Lower leg skin (tissue), 4 donors: ENCODE measurements around the gene TPSG1. TPM values are rescaled to one million over a fixed set of nuclear protein-coding genes. Genes with fewer than 3 reads are reported as not detected.
"Not testable (repeated sequence)": the region's sequence is repeated elsewhere in the genome, so short reads cannot be mapped to it uniquely, and the experiment has no call there.

Source experiments
- DNase-seq, 2 donors: peaks; one replicate each; pipeline ENCODE4 v3.0.0-alpha.2; 2019; ENCODE audit warnings: low spot score in 2 of 2
- H3K4me3 ChIP-seq: fragments of 200-600 bp; sonication (generic); 2 replicates; pipeline ENCODE4 v1.5.1; 2017; ENCODE audit warnings: mild to moderate bottlenecking, low read depth; ENCODE audit not compliant: poor library complexity, severe bottlenecking
- CTCF ChIP-seq, 3 donors: fragments of 450-650 bp; IDR thresholded peaks; one replicate each; pipeline ENCODE4 v1.5.1; 2016; ENCODE audit warnings: antibody characterized with exemption in 3 of 3, mild to moderate bottlenecking in 3 of 3, moderate library complexity in 2 of 3
- POLR2A ChIP-seq, 2 donors: fragments of 450-650 bp; IDR thresholded peaks; one replicate each; pipeline ENCODE4 v1.6.1; 2016 to 2017; ENCODE audit warnings: antibody characterized with exemption in 2 of 2, mild to moderate bottlenecking in 1 of 2, moderate library complexity in 1 of 2
- WGBS, 2 donors: methylation state at CpG; one replicate each; pipeline ENCODE4 v1.1.5; 2018; 5-methylcytosine and 5-hydroxymethylcytosine counted together
- intact Hi-C: fragments of 100-400 bp; cut with DNase I; formaldehyde crosslinking; loops from one replicate; pipeline ENCODE4 v1.15.0; 2023; ENCODE audit warnings: low total_unique reads
- total RNA-seq, 4 donors: library from RNA; depleted of rRNA; stranded (reverse); fragments of >200 nt; gene quantifications; one replicate each; pipeline ENCODE4 v1.1.0, GENCODE V29; 2016

TPSG1 gene
- total RNA-seq, 4 donors from 2014 or later = 0.32 to 1.5 (median 1.1) TPM; not detected in 1

DNA sequence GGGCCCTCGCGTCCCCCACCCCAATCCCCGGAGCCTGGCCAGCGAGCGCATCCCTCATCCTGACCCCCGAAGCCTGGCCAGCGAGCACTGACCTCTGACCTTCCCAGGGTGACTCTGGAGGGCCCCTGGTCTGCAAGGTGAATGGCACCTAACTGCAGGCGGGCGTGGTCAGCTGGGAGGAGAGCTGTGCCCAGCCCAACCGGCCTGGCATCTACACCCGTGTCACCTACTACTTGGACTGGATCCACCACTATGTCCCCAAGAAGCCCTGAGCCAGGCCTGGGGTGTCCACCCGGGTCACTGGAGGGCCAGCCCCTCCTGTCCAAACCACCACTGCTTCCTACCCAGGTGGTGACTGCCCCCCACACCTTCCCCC, 33.1 kb upstream of the TPSG1 start:
- no peak for DNase-seq
- no peak overlapping the region for H3K4me3 ChIP-seq
- intact Hi-C loops = no loop called here
- 57 to 68% methylated on average over 5 to 9 of the region's 12 CpGs for WGBS, 2 donors
- TF ChIP-seq POLR2A (IDR thresholded peaks at IDR 0.05) = no peak

GRCh38 chr16:1257561-1258224, 32.6 kb upstream of the TPSG1 start:
- intact Hi-C loops = no loop called here
- no peak overlapping the region for H3K4me3 ChIP-seq
- TF ChIP-seq CTCF (IDR thresholded peaks at IDR 0.05) = no peak
- 73 to 81% methylated on average over 25 to 34 of the region's 34 CpGs for WGBS, 2 donors
- no peak for DNase-seq

- H3K4me3 ChIP-seq = no peak overlapping the region
- WGBS, 2 donors = 62 to 80% methylated on average over 22 of the region's 22 CpGs
- TF ChIP-seq CTCF (IDR thresholded peaks at IDR 0.05) (no peak), POLR2A (IDR thresholded peaks at IDR 0.05) (no peak)
- intact Hi-C loops = no loop called here
- no peak for DNase-seq
These were observed 31.8 kb upstream of the TPSG1 start for GRCh38 chr16:1256874-1257322.

GRCh38 chr16:1256296-1256873, 31.3 kb upstream of the TPSG1 start:
- intact Hi-C loops, H3K4me3 ChIP-seq: not testable (repeated sequence)
- WGBS, 2 donors = 52 to 75% methylated on average over 4 to 8 of the region's 23 CpGs
- peak in 1 of 2 donors; percentile 70 for DNase-seq

DNA sequence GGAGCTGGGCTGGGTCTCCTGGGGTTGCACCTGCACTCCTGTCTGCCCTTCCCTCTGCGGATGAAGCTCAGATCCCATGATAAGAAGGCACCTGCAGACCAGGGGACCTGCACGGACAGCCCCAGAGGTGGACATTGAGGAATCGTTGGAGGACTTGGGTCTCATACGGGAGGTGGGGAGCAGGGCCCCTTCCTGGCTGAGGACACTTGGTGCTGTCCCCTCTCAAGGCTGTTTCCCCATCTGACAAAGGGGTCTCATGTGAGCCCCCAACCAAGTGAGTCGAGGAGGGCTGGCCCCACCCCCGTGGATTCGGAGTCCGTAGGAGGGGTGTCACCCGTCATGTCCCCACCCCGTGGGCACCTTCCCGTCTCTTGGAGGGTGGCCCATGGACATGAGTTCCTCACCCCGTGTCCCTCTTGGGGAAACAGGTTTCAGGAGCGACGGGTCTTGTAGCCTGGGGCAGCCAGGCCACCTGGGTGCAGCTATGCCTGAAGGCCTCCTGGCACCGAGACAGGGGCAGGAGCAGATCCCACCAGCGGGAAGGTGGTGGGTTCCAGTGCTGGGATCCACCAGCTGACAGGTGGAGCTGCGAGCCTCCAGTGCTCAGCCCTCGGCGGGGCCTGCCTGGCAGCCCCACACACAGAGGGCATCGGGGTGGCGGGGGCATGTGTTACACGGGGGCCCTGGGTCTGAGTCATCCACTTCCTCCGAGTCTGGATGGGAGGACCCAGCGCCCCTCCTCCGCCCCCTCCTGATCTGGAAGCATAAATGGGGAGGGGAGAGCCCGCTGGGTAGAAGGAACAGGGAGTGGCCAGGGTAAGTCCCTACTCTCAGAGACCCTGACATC, 30.4 kb upstream of the TPSG1 start, which contains the start of gene TPSD1:
Gene TPSD1 (plus strand): TSS at position 794 of the 847 bp plus-strand sequence. CDS start 212 bp downstream, outside the sequence.
- DNase-seq = peak in 1 of 2 donors; percentile 76
- intact Hi-C loops = not testable (repeated sequence)
- 45 to 59% methylated on average over 5 to 25 of the region's 26 CpGs for WGBS, 2 donors

GRCh38 chr16:1254821-1255220, 29.8 kb upstream of the TPSG1 start:
- DNase-seq, intact Hi-C loops, H3K4me3 ChIP-seq: not testable (repeated sequence)
- WGBS, 2 donors = 80% methylated on average over 1 of the region's 3 CpGs; no CpG with 5 or more reads in 1 of the 2 donors

More for the DNA sequence above, 30.4 kb upstream of the TPSG1 start, which contains the start of gene TPSD1:
- not testable (repeated sequence) for H3K4me3 ChIP-seq

GRCh38 chr16:1253701-1254364, 28.8 kb upstream of the TPSG1 start:
- no CpG with 5 or more reads among the region's 47 CpGs for WGBS, 2 donors
- intact Hi-C loops, DNase-seq, H3K4me3 ChIP-seq: not testable (repeated sequence)

GRCh38 chr16:1249031-1249755, 24.1 kb upstream of the TPSG1 start:
- H3K4me3 ChIP-seq, intact Hi-C loops, DNase-seq: not testable (repeated sequence)
- 20% methylated on average over 1 of the region's 43 CpGs; no CpG with 5 or more reads in 1 of the 2 donors for WGBS, 2 donors

DNA sequence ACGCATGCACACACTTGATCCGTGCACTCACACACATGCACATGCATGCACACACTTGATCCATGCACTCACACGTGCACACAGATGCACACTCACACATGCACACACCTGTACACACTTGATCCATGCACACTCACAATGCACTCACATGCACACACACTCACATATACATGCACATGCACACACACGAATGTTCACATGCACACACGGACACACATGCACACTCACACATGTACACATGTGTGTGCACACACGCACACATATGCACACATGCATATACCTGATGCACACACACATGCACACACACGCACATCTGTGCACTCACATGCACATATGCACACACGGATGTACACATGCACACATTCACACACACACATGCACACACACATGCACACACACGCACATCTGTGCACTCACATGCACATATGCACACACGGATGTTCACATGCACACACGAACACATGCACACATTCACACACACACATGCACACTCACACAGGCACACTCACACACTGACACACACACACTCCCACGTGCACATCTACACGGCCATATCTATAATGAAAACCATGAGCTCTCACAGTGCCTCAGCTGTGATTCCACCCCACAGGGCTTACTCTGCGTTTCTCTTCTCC, 23.0 kb upstream of the TPSG1 start:
- DNase-seq, intact Hi-C loops, H3K4me3 ChIP-seq: not testable (repeated sequence)
- WGBS, 2 donors = 79% methylated on average over 12 to 13 of the region's 14 CpGs
